K562 (cell line): ENCODE results near the gene SLC2A6. TPM values are rescaled to one million over a fixed set of nuclear protein-coding genes. Genes with fewer than 3 reads are reported as not detected.

ENCODE experiments used
- ATAC-seq: fragments of 200-7000 bp; cut with Tn5 transposase; 3 replicates; pipeline ENCODE4 v1.9.1; 2020; ENCODE audit warnings: moderate library complexity
- BruUV-seq: library from RNA; stranded (reverse); fragments of 400-500 nt; replicated peaks from 2 replicates; lab custom pipeline; 2021; lab: Mats Ljungman, UMichigan
- CTCF ChIA-PET: fragments of 300-600 bp; formaldehyde crosslinking; extraction: SDS; loops from one replicate; lab custom pipeline; 2021; ENCODE audit warnings: low intra/inter-chr PET ratio; lab: Yijun Ruan, JAX
- POLR2A ChIA-PET: fragments of 300-600, 350-650 bp; sonication (Branson Sonifier 250); formaldehyde crosslinking; extraction: SDS; loops from one replicate; lab custom pipeline; 2021; ENCODE audit warnings: antibody characterized with exemption, inconsistent platforms; lab: Yijun Ruan, JAX
- DNase-seq, 4 experiments: peaks; one replicate each; pipeline versions ENCODE4 v3.0.0 to v3.0.0-alpha.2; 2011 to 2018; ENCODE audit warnings: low spot score in 3 of 4, mixed read lengths in 3 of 4; ENCODE audit errors: extremely low read depth in 1 of 4
- FAIRE-seq: peaks from 2 replicates; lab custom pipeline; 2011; peaks lifted over from hg19 to GRCh38; lab: Jason Lieb, UNC
- H2AFZ ChIP-seq: 2 replicates; pipeline ENCODE4 v1.6.0; 2011; ENCODE audit warnings: low read depth, low read length, control low read depth, inconsistent platforms
- H3K27ac ChIP-seq: fragments of 200-600 bp; 3 replicates; pipeline ENCODE4 v1.8.0; 2011; ENCODE audit warnings: low read depth, mild to moderate bottlenecking, control low read depth, inconsistent platforms, low read length, moderate library complexity, mixed read lengths; ENCODE audit errors: extremely low read depth
- H3K27me3 ChIP-seq, 2 experiments: fragments of 300-600 bp in 1 of 2; 2 replicates in 1 of 2; 3 replicates in 1 of 2; pipeline versions ENCODE4 v1.6.0 to v1.8.0; 2011; ENCODE audit warnings: inconsistent platforms in 2 of 2, low read length in 2 of 2, mild to moderate bottlenecking in 1 of 2, mixed read lengths in 1 of 2, moderate library complexity in 1 of 2; ENCODE audit not compliant: control insufficient read depth in 2 of 2, insufficient read depth in 2 of 2
- H3K36me3 ChIP-seq: fragments of 300-600 bp; 3 replicates; pipeline ENCODE4 v1.8.0; 2011; ENCODE audit warnings: mild to moderate bottlenecking, low read length, inconsistent platforms; ENCODE audit not compliant: control insufficient read depth, insufficient read depth
- H3K4me1 ChIP-seq, 2 experiments: fragments of 200-600 bp in 1 of 2; replicated peaks in 1 of 2; 2 replicates in 1 of 2; 3 replicates in 1 of 2; pipeline versions ENCODE4 v1.5.1 to v1.8.0; 2011; ENCODE audit warnings: inconsistent platforms in 2 of 2, low read length in 2 of 2, mild to moderate bottlenecking in 1 of 2, mixed read lengths in 1 of 2, moderate library complexity in 1 of 2; ENCODE audit not compliant: control insufficient read depth in 2 of 2, insufficient read depth in 2 of 2
- H3K4me2 ChIP-seq: 2 replicates; pipeline ENCODE4 v1.6.1; 2011; ENCODE audit warnings: low read length, control low read depth, inconsistent platforms, mixed read lengths; ENCODE audit not compliant: insufficient read depth
- H3K4me3 ChIP-seq: fragments of 200-600 bp; sonication (generic), shearing (Covaris generic); 2 replicates; pipeline ENCODE4 v1.5.1; 2016; ENCODE audit warnings: control low read depth, inconsistent platforms
- H3K79me2 ChIP-seq: fragments of 200-600 bp; 3 replicates; pipeline ENCODE4 v1.8.0; 2011; ENCODE audit warnings: low read length, inconsistent platforms; ENCODE audit not compliant: control insufficient read depth, insufficient read depth
- H3K9ac ChIP-seq, 2 experiments: 2 replicates each; pipeline versions ENCODE4 v1.6.0 to v1.6.1; 2011; ENCODE audit warnings: low read depth in 2 of 2, low read length in 2 of 2, control low read depth in 1 of 2, inconsistent platforms in 1 of 2, mild to moderate bottlenecking in 1 of 2, mixed read lengths in 1 of 2; ENCODE audit not compliant: insufficient read depth in 1 of 2
- H3K9me1 ChIP-seq: one replicate; pipeline ENCODE4 v1.6.0; 2011; ENCODE audit warnings: inconsistent platforms, mild to moderate bottlenecking, low read length, moderate library complexity; ENCODE audit not compliant: control insufficient read depth, insufficient read depth
- H3K9me3 ChIP-seq: replicated peaks from 2 replicates; pipeline ENCODE4 v1.5.1; 2011; ENCODE audit warnings: low read depth, low read length, inconsistent platforms; ENCODE audit not compliant: control insufficient read depth, insufficient read depth
- H4K20me1 ChIP-seq: replicated peaks from 2 replicates; pipeline ENCODE4 v1.6.1; 2011; ENCODE audit warnings: low read length, inconsistent platforms, mixed read lengths; ENCODE audit not compliant: control insufficient read depth, insufficient read depth
- AFF4 ChIP-seq: sonication (generic); formaldehyde crosslinking; IDR thresholded peaks from 2 replicates; pipeline ENCODE4 v1.8.0; 2023; ENCODE audit warnings: mild to moderate bottlenecking, missing genetic modification reagents
- HDAC3 ChIP-seq: fragments of 450-650 bp; IDR thresholded peaks from 2 replicates; pipeline ENCODE4 v1.6.1; 2018; ENCODE audit warnings: borderline replicate concordance, mild to moderate bottlenecking, moderate library complexity; ENCODE audit not compliant: partially characterized antibody
- HSF4 ChIP-seq: fragments of 250-450 bp; sonication (Bioruptor Pico); IDR thresholded peaks from 2 replicates; pipeline ENCODE4 v2.1.2; 2022; ENCODE audit warnings: mild to moderate bottlenecking, moderate library complexity, borderline replicate concordance
- NFXL1 ChIP-seq: fragments of 450-650 bp; formaldehyde crosslinking; IDR thresholded peaks from 2 replicates; pipeline ENCODE4 v1.4.0; 2021; ENCODE audit warnings: mild to moderate bottlenecking
- PRMT5 ChIP-seq: sonication (generic); formaldehyde crosslinking; IDR thresholded peaks from 2 replicates; pipeline ENCODE4 v1.5.0; 2020; ENCODE audit warnings: missing genetic modification reagents
- PRPF4 ChIP-seq: fragments of 200-400 bp; formaldehyde crosslinking; IDR thresholded peaks from one replicate; pipeline ENCODE4 v1.6.1; 2017; ENCODE audit warnings: low read length, low read depth, mild to moderate bottlenecking; ENCODE audit not compliant: insufficient read depth, poor library complexity, severe bottlenecking
- STAT5B ChIP-seq: fragments of 250-450 bp; sonication (Bioruptor Pico); IDR thresholded peaks from 2 replicates; pipeline ENCODE4 v1.8.0; 2021; ENCODE audit warnings: mild to moderate bottlenecking, inconsistent platforms
- TCF7 ChIP-seq: sonication (generic); IDR thresholded peaks from 2 replicates; pipeline ENCODE4 v1.6.1; 2016; ENCODE audit warnings: antibody characterized with exemption, borderline replicate concordance
- TOE1 ChIP-seq, 2 experiments: fragments of 450-650 bp in 1 of 2; sonication (generic) in 1 of 2; formaldehyde crosslinking in 1 of 2; IDR thresholded peaks; 2 replicates each; pipeline versions ENCODE4 v1.7.1 to v1.8.0; 2016 to 2022; ENCODE audit warnings: borderline replicate concordance in 2 of 2, mild to moderate bottlenecking in 2 of 2, antibody characterized with exemption in 1 of 2, inconsistent platforms in 1 of 2, low read depth in 1 of 2, missing genetic modification reagents in 1 of 2, moderate library complexity in 1 of 2
- ZNF24 ChIP-seq: fragments of 450-650 bp; IDR thresholded peaks from 2 replicates; pipeline ENCODE4 v1.6.1; 2016
- ZNF583 ChIP-seq: fragments of 250-450 bp; sonication (Bioruptor Pico); IDR thresholded peaks from 2 replicates; pipeline ENCODE4 v1.4.0; 2020
- WGBS: fragments of 100-300 bp; shearing (Covaris generic); methylation state at CpG from one replicate; pipeline ENCODE4 v1.1.6; 2016; ENCODE audit warnings: low coverage, mixed read lengths; ENCODE audit not compliant: insufficient coverage; ENCODE audit errors: missing lambda C conversion rate; 5-methylcytosine and 5-hydroxymethylcytosine counted together
- in situ Hi-C: fragments of 300-500 bp; cut with MboI; formaldehyde crosslinking; loops from 4 replicates; pipeline ENCODE4 v1.15.0; 2018; ENCODE audit warnings: inconsistent platforms, mixed read lengths
- intact Hi-C: fragments of 100-400 bp; cut with micrococcal nuclease; formaldehyde crosslinking; loops from 2 replicates; pipeline ENCODE4 v1.14.2; 2022
- polyA plus RNA-seq, 8 experiments: library from polyadenylated mRNA; depleted of rRNA in 4 of 8; stranded (reverse) in 5 of 8; unstranded in 3 of 8; fragments of >200 nt; fragmentation: Nextera tagmentation in 2 of 8; fragmentation: Illumina TruSeq in 1 of 8; extraction: Ambion mirVana in 2 of 8; extraction: Trizol in 1 of 8; gene quantifications; 2 replicates each; pipeline versions ENCODE4 v1.2.1 to v1.2.3, GENCODE V29; 2011 to 2014; ENCODE audit warnings: inconsistent platforms in 1 of 8, missing spikeins in 1 of 8
- total RNA-seq, 7 experiments: library from RNA; depleted of rRNA in 6 of 7; stranded (reverse); fragments of >200 nt in 6 of 7; fragmentation: Illumina TruSeq in 2 of 7; extraction: Trizol in 2 of 7; gene quantifications; 2 replicates each; pipeline versions ENCODE4 v1.2.1 to v1.2.3, GENCODE V29; 2011 to 2021; ENCODE audit warnings: low replicate concordance in 1 of 7

Gene SLC2A6
- total and polyA plus RNA-seq, 9 of the 15 experiments (the other 6 are each of a cell fraction or from before 2014, with no cell fraction given) = 0.04 to 0.38 (median 0.09) TPM; not detected in 3

GRCh38 chr9:133453651-133454050 is 25.2 kb downstream of the SLC2A6 start:
- Histone ChIP-seq H3K79me2 (no peaks in the 10 kb centered on the region), H3K4me3 (no peak overlapping the region)
- POLR2A ChIA-PET = no interaction called here
- ATAC-seq = no peak
- DNase-seq = no peak
- in situ Hi-C loops = no loop called here
- TF ChIP-seq PRMT5 (CRISPR knock-in tag) (no peak), NFXL1 (CRISPR knock-in tag) (no peak), HSF4 (no peak), ZNF583 (no peak), PRPF4 (no peak), AFF4 (CRISPR knock-in tag) (no peak), HDAC3 (no peak), TCF7 (no peak), ZNF24 (no peak), STAT5B (CRISPR knock-in tag) (no peak), TOE1 (IDR thresholded peaks at IDR 0.05; ENCODE audit: borderline replicate concordance) (no peak), TOE1 (CRISPR knock-in tag; IDR thresholded peaks at IDR 0.05; ENCODE audit: borderline replicate concordance, low read depth) (no peak)
- TF ChIP-seq, all 486 proteins: peak for 0
- FAIRE-seq = no peak
- peaks cover 9% of the 10 kb centered on the region for H3K9me1 ChIP-seq
- BruUV-seq = no TSS peak
- intact Hi-C loops = no loop called here
- no peak overlapping the region for H2AFZ ChIP-seq
- CTCF ChIA-PET = no interaction called here
- H3K9me3 ChIP-seq = no peaks in the 10 kb centered on the region
- H3K27me3 ChIP-seq = peaks cover 26 to 71% of the 10 kb centered on the region in 2 experiments; a peak in 4 of 5 replicates
- WGBS = 13% methylated on average over 11 of the region's 11 CpGs
- no peaks in the 10 kb centered on the region for H3K36me3 ChIP-seq
- H4K20me1 ChIP-seq = peaks cover 11% of the 10 kb centered on the region; the same call in 1 of the 2 replicates
- H3K4me1 ChIP-seq = peaks cover 0 to 27% of the 10 kb centered on the region in 2 experiments; a peak in 2 of 5 replicates
- no peak overlapping the region for H3K27ac ChIP-seq
- no peak overlapping the region for H3K4me2 ChIP-seq
- no peak overlapping the region for H3K9ac ChIP-seq
